Amniotic stem cell (primary cell): ENCODE results near the gene TPD52L3.

ENCODE experiments used
- DNase-seq: peaks from one replicate; lab custom pipeline; 2025; lab: John Stamatoyannopoulos, UW

TPD52L3 gene

DNA sequence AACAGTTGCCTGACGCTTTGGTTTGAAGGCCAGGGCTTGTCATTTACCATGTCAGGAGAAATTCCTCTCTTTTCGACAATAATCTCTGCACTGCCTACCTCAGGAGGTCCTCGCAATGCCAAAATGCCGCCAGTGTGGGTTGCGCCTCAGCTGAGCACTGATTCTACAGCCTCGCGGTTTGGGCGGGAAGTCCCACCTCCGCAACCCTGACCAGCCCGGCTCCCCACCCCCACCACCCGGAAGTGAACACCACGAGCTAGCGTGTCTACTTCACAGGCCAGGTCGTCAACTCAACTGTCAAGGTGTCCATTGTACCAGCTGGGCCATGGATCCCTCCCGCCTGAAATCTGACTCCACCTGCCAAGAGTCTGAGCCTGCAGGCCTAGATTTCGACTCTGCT lies at the start of gene TPD52L3:
Gene TPD52L3, plus strand, starts transcription at position 273 of the 400 bp plus-strand sequence. CDS start 221 bp downstream, outside the sequence.
- no peak for DNase-seq

DNA sequence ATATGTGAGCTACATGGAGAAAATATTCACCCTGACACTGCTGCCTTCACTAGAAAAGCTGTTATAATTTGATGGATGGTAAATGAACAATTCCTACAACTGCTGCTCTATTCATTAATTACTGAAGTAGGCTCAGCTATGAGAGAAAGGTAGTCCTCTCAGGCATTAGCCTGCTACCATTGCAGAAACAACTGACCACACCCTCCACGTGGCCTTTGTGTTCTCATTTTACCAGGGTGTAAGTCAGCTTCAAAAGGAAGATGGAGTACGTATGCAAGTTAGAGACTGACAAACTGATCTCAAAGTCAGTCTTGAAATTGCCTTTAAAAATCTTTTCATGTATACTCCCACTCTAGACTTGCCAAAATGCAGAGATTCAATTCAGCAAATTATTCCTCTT lies 26.3 kb upstream of the TPD52L3 start:
- DNase-seq = no peak

GRCh38 chr9:6302417-6302816 lies 25.8 kb upstream of the TPD52L3 start:
- DNase-seq = no peak

GRCh38 chr9:6304232-6304631 lies 23.9 kb upstream of the TPD52L3 start:
- DNase-seq = no peak

DNA sequence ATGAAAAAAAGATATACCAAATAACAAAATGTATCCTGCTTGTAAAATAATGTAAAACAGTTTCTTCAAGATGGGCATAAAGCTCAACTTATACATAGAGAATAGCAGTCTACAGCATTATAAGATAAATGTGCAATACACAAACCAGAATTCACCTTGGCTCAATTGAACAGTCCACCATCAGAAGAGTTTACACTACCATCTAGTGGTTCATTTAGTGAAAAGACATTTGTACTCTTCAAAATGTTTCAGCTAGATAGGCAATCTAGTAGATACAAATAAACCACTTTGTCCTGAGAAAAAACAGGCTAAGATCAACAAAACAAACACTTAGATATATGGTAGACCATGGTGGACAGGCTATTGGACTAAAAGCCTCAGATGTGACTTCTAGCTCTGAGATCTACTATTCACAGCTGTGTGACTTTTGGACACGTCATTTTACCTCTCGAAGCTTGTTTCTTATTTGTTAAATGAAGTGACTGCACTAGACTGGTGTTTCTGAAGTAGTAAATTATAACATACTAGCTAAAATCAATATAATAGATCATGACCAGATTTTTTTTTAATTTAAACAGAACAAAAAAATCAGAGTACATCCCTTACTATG lies 22.1 kb upstream of the TPD52L3 start:
- DNase-seq = no peak

DNA sequence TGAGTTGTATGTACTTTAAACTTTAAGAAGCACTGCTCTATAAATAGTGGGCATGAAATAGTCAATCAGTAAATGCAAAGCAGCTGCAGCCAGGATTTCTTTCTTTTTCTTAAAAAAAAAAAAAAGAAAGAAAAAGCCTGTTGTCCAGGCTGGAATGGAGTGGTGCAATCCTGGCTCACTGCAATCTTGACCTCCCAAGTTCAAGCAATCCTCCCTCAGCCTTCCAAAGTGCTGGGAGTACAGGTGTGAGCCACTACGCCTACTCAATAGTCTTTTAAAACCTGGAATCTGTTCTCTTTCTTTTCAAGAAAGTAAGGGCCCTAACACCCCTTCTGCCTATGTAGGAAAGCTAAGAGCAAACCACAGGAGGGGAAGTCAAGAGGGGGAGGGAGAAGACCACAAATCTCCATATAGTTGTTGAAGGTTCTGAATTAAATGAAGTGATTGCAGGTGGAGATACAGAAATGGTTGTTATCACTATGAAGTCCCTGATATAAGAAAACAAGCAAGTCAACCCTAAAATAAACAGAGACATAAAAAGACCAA lies 20.6 kb upstream of the TPD52L3 start:
- DNase-seq = no peak

DNA sequence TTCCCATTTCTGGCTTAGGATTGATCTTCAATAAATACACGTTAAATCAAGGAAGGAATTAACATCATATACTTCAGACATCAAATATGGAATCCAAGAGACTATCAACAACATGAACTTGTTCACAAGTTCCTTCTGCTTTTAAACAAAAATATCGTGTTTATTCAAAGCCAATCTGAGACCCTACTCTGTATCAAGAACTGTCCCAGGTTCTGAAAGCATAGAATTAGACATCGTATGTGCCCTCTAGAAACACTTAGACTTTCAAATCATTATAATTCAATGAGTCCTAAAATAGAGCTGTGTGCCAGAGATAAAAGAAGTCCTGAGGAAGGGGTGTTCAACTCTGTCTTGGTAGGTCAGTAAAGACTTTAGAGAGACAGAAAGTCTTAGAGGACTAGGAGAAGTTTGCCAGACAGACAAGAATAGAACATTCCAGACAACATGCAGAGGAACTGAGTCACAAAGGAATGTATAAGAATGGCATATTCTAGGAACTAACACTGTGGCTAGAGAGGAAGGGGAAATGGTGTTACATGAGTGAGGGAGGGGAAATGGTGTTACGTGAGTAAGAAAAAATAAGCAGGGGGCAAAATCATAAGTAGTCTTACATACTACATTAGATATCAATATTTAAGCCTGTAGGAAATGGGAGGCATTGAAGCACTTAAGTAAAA lies 2.9 kb downstream of the TPD52L3 start:
- DNase-seq = no peak

DNA sequence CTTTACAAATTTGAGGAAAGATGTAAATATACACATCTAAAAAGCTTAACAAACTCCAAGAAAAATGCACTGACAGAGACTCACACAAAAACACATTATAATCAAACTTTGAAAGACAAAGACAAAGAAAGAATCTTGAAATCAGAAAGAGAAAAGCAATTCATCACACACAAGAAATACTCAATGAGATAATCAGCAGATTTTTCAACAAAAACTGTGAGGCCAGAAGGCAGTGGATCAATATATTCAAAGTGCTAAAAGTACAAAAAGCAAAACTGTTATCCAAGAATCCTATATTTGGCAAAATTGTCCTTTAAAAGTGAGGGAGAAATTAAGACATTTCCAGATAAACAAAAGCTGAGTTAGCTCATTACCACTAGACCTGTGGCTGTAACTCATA lies 6.1 kb downstream of the TPD52L3 start:
- no peak for DNase-seq

DNA sequence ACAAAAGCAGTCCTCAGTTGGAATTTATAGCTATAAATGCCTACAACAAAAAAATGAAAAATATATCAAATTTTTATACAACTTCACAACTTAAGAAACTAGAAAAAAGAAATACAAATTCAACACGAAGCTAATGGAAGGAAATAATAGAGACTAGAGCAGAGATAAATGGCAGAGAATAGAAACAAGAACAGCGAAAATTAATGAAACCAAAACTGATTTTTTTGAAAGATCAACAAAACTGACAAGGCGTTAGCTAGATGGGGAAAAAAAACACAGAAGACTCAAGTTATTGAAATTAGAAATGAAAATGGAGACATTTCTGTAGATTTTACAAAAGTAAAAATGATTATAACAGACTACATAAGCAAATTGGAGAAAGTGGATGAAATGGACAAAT lies 20.6 kb downstream of the TPD52L3 start:
- DNase-seq = no peak

- DNase-seq = no peak
These were observed 23.6 kb downstream of the TPD52L3 start for GRCh38 chr9:6351737-6352136.

GRCh38 chr9:6354072-6354686 lies 26.0 kb downstream of the TPD52L3 start:
- peak; percentile 54 for DNase-seq

DNA sequence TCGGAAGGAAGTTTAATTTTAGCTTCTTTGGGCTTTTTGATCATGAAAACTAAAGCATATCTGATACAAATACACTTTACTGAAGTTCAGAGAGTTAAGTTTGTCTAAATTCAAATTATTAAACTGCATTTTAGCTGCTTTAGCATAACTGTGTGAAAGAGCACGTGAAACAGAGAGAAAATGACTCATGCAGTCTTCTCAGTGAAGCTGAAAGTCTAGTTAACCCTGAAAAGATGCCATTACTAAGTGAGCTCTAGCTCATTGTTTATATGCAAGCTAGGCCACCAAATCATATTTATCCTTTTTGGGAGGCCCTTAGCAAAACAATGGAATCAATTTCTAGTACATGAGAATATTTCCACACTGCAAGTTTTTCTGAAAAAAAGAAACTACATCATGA lies 27.6 kb downstream of the TPD52L3 start:
- no peak for DNase-seq

GRCh38 chr9:6356441-6356840 lies 28.3 kb downstream of the TPD52L3 start:
- no peak for DNase-seq

GRCh38 chr9:6356904-6357303 lies 28.7 kb downstream of the TPD52L3 start:
- no peak for DNase-seq

GRCh38 chr9:6367128-6367890 lies 39.1 kb downstream of the TPD52L3 start:
- no peak for DNase-seq

DNA sequence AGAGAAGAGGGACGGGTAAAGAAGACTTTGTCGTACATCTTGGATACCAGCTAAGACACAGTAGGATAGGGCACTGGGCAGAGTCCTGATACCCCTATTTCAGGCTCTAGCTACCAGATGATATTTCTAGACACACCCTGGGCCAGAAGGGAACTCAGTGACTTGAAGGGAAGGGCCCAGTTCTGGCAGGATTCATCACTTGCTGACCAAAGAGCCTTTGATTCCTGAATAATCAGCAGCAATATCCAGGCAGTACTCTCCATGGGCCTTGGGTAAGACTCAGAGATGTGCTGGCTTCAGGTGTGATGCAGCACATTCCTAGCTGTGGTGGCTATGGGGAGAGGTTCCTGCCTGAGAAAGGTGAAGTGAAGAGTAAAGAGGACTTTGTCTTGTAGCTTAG lies 40.7 kb downstream of the TPD52L3 start:
- DNase-seq = no peak
